Smooth muscle cell (in vitro differentiated cells): ENCODE measurements around the gene CHD9NB. TPM values are rescaled to one million over a fixed set of nuclear protein-coding genes. Genes with fewer than 3 reads are reported as not detected.
A peak's percentile ranks its signal among the peaks of the same experiment; 100 is the strongest.

Experiments
- DNase-seq: peaks from one replicate; lab custom pipeline; 2025; ENCODE audit not compliant: unreplicated experiment; lab: John Stamatoyannopoulos, UW
- H2AFZ ChIP-seq: fragments of 200-600 bp; sonication (generic); 2 replicates; pipeline ENCODE4 v1.6.0; 2016; ENCODE audit warnings: antibody characterized with exemption, low read depth, mild to moderate bottlenecking
- H3F3A ChIP-seq: fragments of 200-600 bp; sonication (generic); 2 replicates; pipeline ENCODE4 v1.6.0; 2017; ENCODE audit warnings: antibody characterized with exemption, low read depth
- H3K27ac ChIP-seq: fragments of 200-600 bp; sonication (generic); 2 replicates; pipeline ENCODE4 v1.5.1; 2016; ENCODE audit warnings: low read depth, mild to moderate bottlenecking
- H3K27me3 ChIP-seq: fragments of 200-600 bp; sonication (generic); 2 replicates; pipeline ENCODE4 v1.6.1; 2016; ENCODE audit warnings: low read depth, mild to moderate bottlenecking
- H3K36me3 ChIP-seq: fragments of 200-600 bp; sonication (generic); 2 replicates; pipeline ENCODE4 v1.5.1; 2016; ENCODE audit warnings: low read depth
- H3K4me1 ChIP-seq: fragments of 200-600 bp; sonication (generic); 2 replicates; pipeline ENCODE4 v1.5.1; 2016; ENCODE audit warnings: low read depth
- H3K4me2 ChIP-seq: fragments of 200-600 bp; sonication (generic); 2 replicates; pipeline ENCODE4 v1.6.0; 2016; ENCODE audit warnings: mild to moderate bottlenecking
- H3K4me3 ChIP-seq: fragments of 200-600 bp; sonication (generic); 2 replicates; pipeline ENCODE4 v1.5.1; 2016; ENCODE audit warnings: mild to moderate bottlenecking
- H3K79me2 ChIP-seq: fragments of 200-600 bp; sonication (generic); 2 replicates; pipeline ENCODE4 v1.6.0; 2016; ENCODE audit warnings: low read depth, mild to moderate bottlenecking
- H3K9ac ChIP-seq: fragments of 200-600 bp; sonication (generic); 2 replicates; pipeline ENCODE4 v1.6.0; 2016; ENCODE audit warnings: low read depth
- H3K9me3 ChIP-seq: fragments of 200-600 bp; sonication (generic); replicated peaks from 2 replicates; pipeline ENCODE4 v1.5.1; 2016; ENCODE audit warnings: low read depth
- H4K20me1 ChIP-seq: fragments of 200-600 bp; sonication (generic); 2 replicates; pipeline ENCODE4 v1.6.0; 2016; ENCODE audit warnings: low read depth
- WGBS: methylation state at CpG from one replicate; pipeline ENCODE4 v1.1.7; 2016; ENCODE audit warnings: low lambda C conversion rate; 5-methylcytosine and 5-hydroxymethylcytosine counted together
- polyA plus RNA-seq: library from polyadenylated mRNA; unstranded; fragments of >200 nt; fragmentation: Nextera tagmentation; extraction: Ambion mirVana; gene quantifications from 2 replicates; pipeline ENCODE4 v1.2.1, GENCODE V29; 2016
- total RNA-seq: library from RNA; depleted of rRNA; stranded (reverse); fragments of >200 nt; gene quantifications from 2 replicates; pipeline ENCODE4 v1.2.3, GENCODE V29; 2014
- TF ChIP-seq, protein P1 (sequence below): fragments of 200-600 bp; sonication (generic); IDR thresholded peaks from 2 replicates; pipeline ENCODE4 v1.5.1; 2017; ENCODE audit warnings: borderline replicate concordance, mild to moderate bottlenecking, antibody characterized with exemption; ENCODE audit not compliant: insufficient read depth, poor library complexity, severe bottlenecking

CHD9NB gene
- total and polyA plus RNA-seq, 2 experiments from 2014 or later, result not detected

DNA sequence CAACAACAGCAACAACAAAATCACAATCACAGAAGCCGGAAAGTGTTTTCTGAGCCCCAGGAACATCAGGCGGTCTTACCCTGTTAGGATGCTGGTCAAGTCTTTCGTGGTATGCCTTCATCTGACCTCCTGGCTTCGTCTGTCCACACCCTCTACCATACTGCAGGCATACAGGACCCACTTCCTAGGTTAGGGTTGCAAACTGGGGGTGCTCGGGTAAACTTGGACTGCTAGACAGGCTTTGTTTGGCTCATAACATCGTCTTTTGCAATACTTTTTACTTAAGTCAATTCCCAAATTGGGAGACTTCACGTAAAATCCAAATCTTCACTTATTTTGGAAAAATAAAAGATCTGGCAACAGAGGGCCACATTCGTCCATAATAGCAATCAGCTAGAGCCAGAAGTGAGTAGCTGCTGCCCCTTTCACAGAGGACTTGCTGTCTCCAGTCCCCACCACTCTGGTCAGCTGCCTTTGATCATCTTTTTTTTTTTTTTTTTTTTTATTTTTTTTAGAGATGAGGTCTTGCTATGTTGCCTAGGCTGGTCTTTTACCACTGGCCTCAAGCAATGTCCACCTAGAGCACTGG lies 32.1 kb upstream of the CHD9NB start:
- WGBS, result 82% methylated on average over 8 of the region's 8 CpGs
- Histone ChIP-seq H3K4me1 (peaks cover 29% of the 10 kb centered on the region), H3K27ac (peak overlapping the region; percentile 75), H2AFZ (no peak overlapping the region), H3K27me3 (no peaks in the 10 kb centered on the region), H3K36me3 (no peaks in the 10 kb centered on the region), H3K79me2 (peaks cover 32% of the 10 kb centered on the region), H3K4me2 (peak overlapping the region; percentile 53), H3K9me3 (no peaks in the 10 kb centered on the region), H3K4me3 (no peak overlapping the region), H3K9ac (peak overlapping the region; percentile 19), H3F3A (peaks cover 38% of the 10 kb centered on the region), H4K20me1 (no peaks in the 10 kb centered on the region)
- DNase-seq, result no peak
- TF ChIP-seq, protein P1, sequence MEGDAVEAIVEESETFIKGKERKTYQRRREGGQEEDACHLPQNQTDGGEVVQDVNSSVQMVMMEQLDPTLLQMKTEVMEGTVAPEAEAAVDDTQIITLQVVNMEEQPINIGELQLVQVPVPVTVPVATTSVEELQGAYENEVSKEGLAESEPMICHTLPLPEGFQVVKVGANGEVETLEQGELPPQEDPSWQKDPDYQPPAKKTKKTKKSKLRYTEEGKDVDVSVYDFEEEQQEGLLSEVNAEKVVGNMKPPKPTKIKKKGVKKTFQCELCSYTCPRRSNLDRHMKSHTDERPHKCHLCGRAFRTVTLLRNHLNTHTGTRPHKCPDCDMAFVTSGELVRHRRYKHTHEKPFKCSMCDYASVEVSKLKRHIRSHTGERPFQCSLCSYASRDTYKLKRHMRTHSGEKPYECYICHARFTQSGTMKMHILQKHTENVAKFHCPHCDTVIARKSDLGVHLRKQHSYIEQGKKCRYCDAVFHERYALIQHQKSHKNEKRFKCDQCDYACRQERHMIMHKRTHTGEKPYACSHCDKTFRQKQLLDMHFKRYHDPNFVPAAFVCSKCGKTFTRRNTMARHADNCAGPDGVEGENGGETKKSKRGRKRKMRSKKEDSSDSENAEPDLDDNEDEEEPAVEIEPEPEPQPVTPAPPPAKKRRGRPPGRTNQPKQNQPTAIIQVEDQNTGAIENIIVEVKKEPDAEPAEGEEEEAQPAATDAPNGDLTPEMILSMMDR, result no peak

- 89% methylated on average over 4 of the region's 4 CpGs for WGBS
- Histone ChIP-seq H3K9ac (no peak overlapping the region), H3K27ac (peak overlapping the region; percentile 75), H3K79me2 (peaks cover 32% of the 10 kb centered on the region), H4K20me1 (no peaks in the 10 kb centered on the region), H3K4me1 (peaks cover 30% of the 10 kb centered on the region), H3K4me3 (no peak overlapping the region), H3K9me3 (no peaks in the 10 kb centered on the region), H2AFZ (no peak overlapping the region), H3F3A (peaks cover 45% of the 10 kb centered on the region), H3K27me3 (no peaks in the 10 kb centered on the region), H3K36me3 (no peaks in the 10 kb centered on the region), H3K4me2 (no peak overlapping the region)
- DNase-seq, result no peak
- TF ChIP-seq, protein P1, result no peak
These were observed 31.4 kb upstream of the CHD9NB start for GRCh38 chr16:53084141-53084541.

DNA sequence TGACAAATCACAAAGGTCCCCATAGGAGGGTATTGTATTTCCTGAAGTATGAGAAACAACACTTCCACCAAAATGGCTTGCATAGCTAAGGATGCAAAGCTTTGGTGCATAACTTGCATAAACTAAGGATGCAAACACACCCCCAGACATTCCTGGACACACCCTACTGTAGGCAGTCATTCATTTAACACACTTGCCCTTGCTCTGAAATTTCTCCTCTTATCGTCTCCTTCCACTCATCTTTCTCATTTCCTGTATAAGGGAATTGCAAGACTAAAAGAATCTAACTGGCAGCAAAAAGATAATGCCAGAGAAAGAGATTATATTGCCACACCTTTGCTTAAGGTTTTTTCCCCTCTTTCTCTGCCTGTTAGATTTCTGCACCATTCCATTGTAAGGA lies 30.4 kb upstream of the CHD9NB start:
- Histone ChIP-seq H3K9me3 (no peaks in the 10 kb centered on the region), H4K20me1 (no peaks in the 10 kb centered on the region), H3K4me2 (no peak overlapping the region), H3K27ac (peak overlapping the region; percentile 75), H3F3A (peaks cover 54% of the 10 kb centered on the region), H2AFZ (no peak overlapping the region), H3K4me3 (no peak overlapping the region), H3K4me1 (peaks cover 30% of the 10 kb centered on the region), H3K36me3 (no peaks in the 10 kb centered on the region), H3K79me2 (peaks cover 24% of the 10 kb centered on the region), H3K27me3 (no peaks in the 10 kb centered on the region), H3K9ac (no peak overlapping the region)
- WGBS, result 26% methylated on average over 1 of the region's 1 CpG
- TF ChIP-seq, protein P1, result no peak
- no peak for DNase-seq

GRCh38 chr16:53082509-53082908 lies 29.8 kb upstream of the CHD9NB start:
- Histone ChIP-seq H3K9ac (no peak overlapping the region), H3F3A (peaks cover 54% of the 10 kb centered on the region), H3K4me3 (no peak overlapping the region), H3K4me2 (no peak overlapping the region), H3K9me3 (no peaks in the 10 kb centered on the region), H3K79me2 (peaks cover 30% of the 10 kb centered on the region), H3K4me1 (peaks cover 30% of the 10 kb centered on the region), H2AFZ (no peak overlapping the region), H3K36me3 (no peaks in the 10 kb centered on the region), H3K27me3 (no peaks in the 10 kb centered on the region), H4K20me1 (no peaks in the 10 kb centered on the region), H3K27ac (peak overlapping the region; percentile 99)
- TF ChIP-seq, protein P1, result no peak
- no peak for DNase-seq
- WGBS, result 88% methylated on average over 4 of the region's 4 CpGs
